Naive thymus-derived CD8-positive, alpha-beta T cell (primary cell): Measurements from ENCODE around the gene CLCA1. TPM values are rescaled to one million over a fixed set of nuclear protein-coding genes. Genes with fewer than 3 reads are reported as not detected.
"Not testable (repeated sequence)": the region's sequence is repeated elsewhere in the genome, so short reads cannot be mapped to it uniquely, and the experiment has no call there.

ENCODE experiments used
- ATAC-seq, 2 donors: fragments of 150-1000 bp; cut with Tn5 transposase in 1 of 2; sonication (Bioruptor Pico), chemical (Tn5 transposase) in 1 of 2; 1 replicate in 1 of 2; 2 replicates in 1 of 2; pipeline ENCODE4 v1.10.0; 2021; ENCODE audit warnings: mild to moderate bottlenecking in 2 of 2, moderate library complexity in 2 of 2
- POLR2A ChIA-PET: fragments of 350-600 bp; sonication (Branson Sonifier 250); formaldehyde crosslinking; loops from one replicate; lab custom pipeline; 2021; ENCODE audit warnings: antibody characterized with exemption; lab: Charles Lee
- DNase-seq, 10 donors: peaks; one replicate each; pipeline versions ENCODE4 v3.0.0 to v3.0.0-alpha.2; 2020 to 2022
- H3K27ac Mint-ChIP-seq, 10 donors: one replicate each; pipeline ENCODE4 v1.8.0; 2020 to 2022; ENCODE audit warnings: mild to moderate bottlenecking in 10 of 10, mixed read lengths in 10 of 10, moderate library complexity in 4 of 10, inconsistent platforms in 1 of 10
- H3K27me3 Mint-ChIP-seq, 5 donors: one replicate each; pipeline ENCODE4 v1.8.0; 2021 to 2022; ENCODE audit warnings: mixed read lengths in 5 of 5
- H3K36me3 Mint-ChIP-seq, 3 donors: one replicate each; pipeline ENCODE4 v1.8.0; 2020 to 2022; ENCODE audit warnings: mixed read lengths in 3 of 3, mild to moderate bottlenecking in 2 of 3, inconsistent platforms in 1 of 3
- H3K4me1 Mint-ChIP-seq, 4 donors: one replicate each; pipeline ENCODE4 v1.8.0; 2021 to 2022; ENCODE audit warnings: mixed read lengths in 4 of 4
- H3K4me3 Mint-ChIP-seq, 10 donors: one replicate each; pipeline ENCODE4 v1.8.0; 2020 to 2022; ENCODE audit warnings: mild to moderate bottlenecking in 10 of 10, mixed read lengths in 10 of 10, moderate library complexity in 6 of 10, inconsistent platforms in 1 of 10
- H3K9me3 Mint-ChIP-seq, 9 donors: one replicate each; pipeline ENCODE4 v1.8.0; 2020 to 2022; ENCODE audit warnings: mixed read lengths in 9 of 9, mild to moderate bottlenecking in 3 of 9, inconsistent platforms in 1 of 9, moderate library complexity in 1 of 9
- polyA plus RNA-seq, 3 donors: library from polyadenylated mRNA; unstranded; fragments of 300-500 nt; fragmentation: Illumina TruSeq; gene quantifications; one replicate each; pipeline ENCODE4 v1.2.3, GENCODE V29; 2021
- total RNA-seq, 8 experiments: library from RNA in 2 of 8; stranded (reverse) in 2 of 8; gene quantifications; one replicate each; pipeline ENCODE4 v1.2.3 and lab custom pipeline; 2021 to 2026

Gene CLCA1
- total and polyA plus RNA-seq, 5 experiments from 2014 or later: not detected

GRCh38 chr1:86498281-86498680 is 29.6 kb downstream of the CLCA1 start:
- Mint-ChIP-seq H3K9me3 (no peaks in the 10 kb centered on the region), H3K27ac (no peak overlapping the region), H3K36me3 (no peaks in the 10 kb centered on the region), H3K4me1 (peaks cover 2 to 17% (median 10%) of the 10 kb centered on the region in 4 donors), H3K4me3 (no peak overlapping the region), H3K27me3 (peaks cover 0 to 15% (median 5%) of the 10 kb centered on the region in 5 donors)
- no peak for DNase-seq
- ATAC-seq: no peak
- POLR2A ChIA-PET: no interaction called here

GRCh38 chr1:86499987-86500593 is 31.4 kb downstream of the CLCA1 start:
- H3K4me3 Mint-ChIP-seq: no peak overlapping the region
- H3K4me1 Mint-ChIP-seq: peaks cover 2 to 22% (median 12%) of the 10 kb centered on the region in 4 donors
- no peaks in the 10 kb centered on the region for H3K9me3 Mint-ChIP-seq
- DNase-seq: peak in 3 of 10 donors; percentile 72 to 81 (median 75)
- peak in 1 of 2 donors; percentile 60 for ATAC-seq
- H3K27me3 Mint-ChIP-seq: peaks cover 0 to 15% (median 5%) of the 10 kb centered on the region in 5 donors
- H3K36me3 Mint-ChIP-seq: no peaks in the 10 kb centered on the region
- peak overlapping the region in 1 of 10 donors; percentile 57 for H3K27ac Mint-ChIP-seq
- POLR2A ChIA-PET: interaction anchor here (0.6 kb wide), 1 partner anchor 10 kb away, joined by 4 read pairs; no protein-coding TSS in a partner anchor

- POLR2A ChIA-PET: interaction anchor here (0.6 kb wide), 1 partner anchor 10 kb away, joined by 4 read pairs; no protein-coding TSS in a partner anchor
- Mint-ChIP-seq H3K4me1 (peaks cover 2 to 22% (median 12%) of the 10 kb centered on the region in 4 donors), H3K9me3 (no peaks in the 10 kb centered on the region), H3K27me3 (peaks cover 0 to 15% (median 5%) of the 10 kb centered on the region in 5 donors), H3K27ac (no peak overlapping the region), H3K4me3 (no peak overlapping the region), H3K36me3 (no peaks in the 10 kb centered on the region)
- ATAC-seq (no peak), DNase-seq (no peak)
Observed at GRCh38 chr1:86500714-86501113, 32.0 kb downstream of the CLCA1 start.

- Mint-ChIP-seq H3K4me1 (peaks cover 2 to 22% (median 12%) of the 10 kb centered on the region in 4 donors), H3K27me3 (peaks cover 0 to 15% (median 5%) of the 10 kb centered on the region in 5 donors), H3K4me3 (peak overlapping the region; percentile 46 to 93 (median 88)), H3K27ac (peak overlapping the region in 5 of 10 donors; percentile 9 to 84 (median 67))
- H3K9me3 Mint-ChIP-seq, H3K36me3 Mint-ChIP-seq: not testable (repeated sequence)
- ATAC-seq (peak; percentile 81 to 88), DNase-seq (peak in 9 of 10 donors; percentile 23 to 73 (median 53))
- POLR2A ChIA-PET: interaction anchor here (1.0 to 1.5 kb wide), 2 partner anchors 106 to 202 kb away, joined by 3 to 9 read pairs; partner anchors contain the start of genes ODF2L and SH3GLB1
Observed at GRCh38 chr1:86502125-86502646, 33.5 kb downstream of the CLCA1 start.

GRCh38 chr1:86502721-86503405 is 34.1 kb downstream of the CLCA1 start:
- POLR2A ChIA-PET: interaction anchor here (1.0 to 1.5 kb wide), 2 partner anchors 106 to 201 kb away, joined by 3 to 9 read pairs; partner anchors contain the start of genes ODF2L and SH3GLB1
- peaks cover 2 to 22% (median 13%) of the 10 kb centered on the region in 4 donors for H3K4me1 Mint-ChIP-seq
- H3K27ac Mint-ChIP-seq: peak overlapping the region in 1 of 10 donors; percentile 6
- peaks cover 1 to 10% (median 6%) of the 10 kb centered on the region in 5 donors for H3K27me3 Mint-ChIP-seq
- no peaks in the 10 kb centered on the region for H3K36me3 Mint-ChIP-seq
- no peaks in the 10 kb centered on the region for H3K9me3 Mint-ChIP-seq
- DNase-seq (no peak), ATAC-seq (peak; percentile 48 to 67)
- peak overlapping the region; percentile 46 to 93 (median 88) for H3K4me3 Mint-ChIP-seq

DNA sequence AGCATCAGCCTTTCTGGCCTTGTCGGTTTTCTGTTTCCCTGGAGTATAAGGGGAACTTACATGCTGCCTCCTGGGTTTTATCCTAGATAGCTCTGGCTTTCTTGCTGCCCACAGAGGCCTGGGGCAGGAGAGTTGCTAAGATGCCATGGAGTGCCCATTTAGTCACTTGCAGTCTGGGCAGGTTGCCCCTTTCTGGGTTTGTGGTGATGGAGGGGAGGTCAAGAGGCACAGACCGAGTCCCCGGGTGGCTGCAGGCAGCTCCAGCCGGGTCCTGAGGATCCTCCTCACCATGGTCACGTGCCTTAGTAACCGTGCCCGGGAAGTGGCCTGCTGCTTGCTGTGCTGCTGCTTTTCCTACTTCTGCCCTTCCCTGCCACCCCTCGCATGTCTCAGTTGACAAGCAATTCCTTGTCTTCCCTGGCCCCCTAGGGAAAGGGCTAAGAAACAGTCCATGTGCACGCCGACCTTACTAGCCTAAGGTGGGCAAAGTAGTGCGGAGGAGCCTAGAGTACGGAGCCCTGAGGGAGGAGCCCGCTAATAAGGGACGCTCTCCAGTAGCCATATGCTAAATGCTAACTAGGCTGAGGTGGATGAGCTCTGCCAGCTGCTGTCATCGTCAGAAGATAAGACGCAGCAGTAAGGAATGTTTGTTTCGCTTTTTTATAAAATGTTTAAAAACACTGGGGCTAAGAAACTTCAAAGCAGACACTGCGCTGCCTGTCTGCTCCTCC is 34.8 kb downstream of the CLCA1 start:
- Mint-ChIP-seq H3K4me3 (peak overlapping the region in 9 of 10 donors; percentile 30 to 93 (median 61)), H3K27me3 (peaks cover 1 to 5% (median 4%) of the 10 kb centered on the region in 5 donors), H3K27ac (peak overlapping the region in 2 of 10 donors; percentile 41 to 49), H3K36me3 (no peaks in the 10 kb centered on the region), H3K9me3 (no peaks in the 10 kb centered on the region), H3K4me1 (peaks cover 2 to 22% (median 13%) of the 10 kb centered on the region in 4 donors)
- DNase-seq (no peak), ATAC-seq (peak; percentile 22 to 45)
- POLR2A ChIA-PET: no interaction called here

DNA sequence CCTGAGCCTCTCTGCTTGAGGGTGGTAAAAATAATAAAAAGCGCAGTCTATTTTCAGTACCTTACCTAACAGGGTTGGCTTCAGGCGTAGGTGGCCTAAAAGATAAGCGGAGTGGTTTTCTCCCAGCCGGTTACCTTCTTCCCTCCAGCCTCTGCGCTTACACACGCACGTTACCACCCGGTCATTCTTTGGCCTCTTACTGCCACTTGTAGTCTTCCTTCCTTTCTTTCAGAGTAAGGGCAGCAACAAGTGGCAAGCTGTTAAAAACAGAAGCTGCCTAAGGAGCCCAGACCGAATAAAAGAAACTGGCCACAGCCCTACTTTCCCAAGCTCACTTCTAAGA is 35.4 kb downstream of the CLCA1 start:
- H3K27ac Mint-ChIP-seq: peak overlapping the region in 1 of 10 donors; percentile 49
- H3K4me1 Mint-ChIP-seq: peaks cover 2 to 22% (median 13%) of the 10 kb centered on the region in 4 donors
- ATAC-seq (peak in 1 of 2 donors; percentile 33), DNase-seq (no peak)
- no peaks in the 10 kb centered on the region for H3K9me3 Mint-ChIP-seq
- POLR2A ChIA-PET: no interaction called here
- H3K27me3 Mint-ChIP-seq: peaks cover 0 to 6% (median 1%) of the 10 kb centered on the region in 5 donors
- H3K4me3 Mint-ChIP-seq: peak overlapping the region in 7 of 10 donors; percentile 52 to 93 (median 73)
- no peaks in the 10 kb centered on the region for H3K36me3 Mint-ChIP-seq

DNA sequence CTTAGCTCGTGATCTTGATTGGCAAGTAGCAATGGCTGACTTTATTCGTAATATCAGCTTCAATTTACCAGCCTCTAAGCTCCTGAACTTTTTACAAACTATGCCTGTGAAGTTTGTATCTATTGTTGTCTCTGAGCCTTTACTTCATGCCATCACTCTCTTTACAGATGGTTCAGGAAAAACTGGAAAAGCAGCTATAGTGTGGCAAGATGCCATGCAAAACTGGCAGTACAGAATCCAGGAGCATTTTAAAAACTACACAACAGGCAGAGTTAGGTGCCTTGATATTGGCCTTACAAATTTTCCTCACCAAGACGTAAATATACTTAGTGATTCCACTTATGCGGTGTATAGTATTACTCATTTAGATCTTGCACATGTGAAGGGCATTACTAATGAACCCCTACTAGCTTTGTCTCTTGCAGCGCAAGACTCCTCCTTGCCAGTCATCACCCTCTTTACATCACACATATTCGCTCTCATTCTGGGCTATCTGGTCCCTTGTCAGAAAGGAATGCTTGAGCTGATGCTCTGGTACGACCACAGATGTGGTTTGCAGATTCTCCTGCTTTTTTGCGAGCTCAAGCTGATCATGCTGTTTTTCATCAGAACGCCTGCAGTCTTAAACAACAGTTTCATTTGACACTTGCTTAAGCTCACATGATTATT is 36.3 kb downstream of the CLCA1 start:
- DNase-seq (no peak), ATAC-seq (no peak)
- H3K27me3 Mint-ChIP-seq: peaks cover 0 to 6% (median 1%) of the 10 kb centered on the region in 5 donors
- peaks cover 2 to 22% (median 13%) of the 10 kb centered on the region in 4 donors for H3K4me1 Mint-ChIP-seq
- no peak overlapping the region for H3K27ac Mint-ChIP-seq
- POLR2A ChIA-PET: no interaction called here
- H3K36me3 Mint-ChIP-seq: no peaks in the 10 kb centered on the region
- no peak overlapping the region for H3K4me3 Mint-ChIP-seq
- H3K9me3 Mint-ChIP-seq: no peaks in the 10 kb centered on the region

DNA sequence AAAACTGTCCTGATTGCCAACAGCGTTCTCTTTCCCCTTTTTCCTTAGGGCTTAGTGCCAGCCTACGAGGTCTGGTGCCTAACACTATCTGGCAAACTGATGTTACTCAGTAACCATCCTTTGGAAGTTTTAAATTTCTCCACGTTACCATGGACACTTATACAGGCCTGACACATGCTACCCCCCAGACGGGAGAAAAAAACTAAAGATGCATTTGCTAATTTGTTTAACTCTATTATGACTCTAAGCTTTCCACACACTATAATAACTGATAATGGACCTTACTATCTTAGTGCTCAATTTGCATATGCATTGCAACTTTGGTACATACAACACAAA is 36.8 kb downstream of the CLCA1 start:
- Mint-ChIP-seq H3K4me1 (peaks cover 2 to 22% (median 13%) of the 10 kb centered on the region in 4 donors), H3K4me3 (no peak overlapping the region), H3K27me3 (peaks cover 0 to 9% (median 1%) of the 10 kb centered on the region in 5 donors), H3K27ac (no peak overlapping the region), H3K36me3 (no peaks in the 10 kb centered on the region), H3K9me3 (no peaks in the 10 kb centered on the region)
- ATAC-seq (no peak), DNase-seq (no peak)
- POLR2A ChIA-PET: no interaction called here

DNA sequence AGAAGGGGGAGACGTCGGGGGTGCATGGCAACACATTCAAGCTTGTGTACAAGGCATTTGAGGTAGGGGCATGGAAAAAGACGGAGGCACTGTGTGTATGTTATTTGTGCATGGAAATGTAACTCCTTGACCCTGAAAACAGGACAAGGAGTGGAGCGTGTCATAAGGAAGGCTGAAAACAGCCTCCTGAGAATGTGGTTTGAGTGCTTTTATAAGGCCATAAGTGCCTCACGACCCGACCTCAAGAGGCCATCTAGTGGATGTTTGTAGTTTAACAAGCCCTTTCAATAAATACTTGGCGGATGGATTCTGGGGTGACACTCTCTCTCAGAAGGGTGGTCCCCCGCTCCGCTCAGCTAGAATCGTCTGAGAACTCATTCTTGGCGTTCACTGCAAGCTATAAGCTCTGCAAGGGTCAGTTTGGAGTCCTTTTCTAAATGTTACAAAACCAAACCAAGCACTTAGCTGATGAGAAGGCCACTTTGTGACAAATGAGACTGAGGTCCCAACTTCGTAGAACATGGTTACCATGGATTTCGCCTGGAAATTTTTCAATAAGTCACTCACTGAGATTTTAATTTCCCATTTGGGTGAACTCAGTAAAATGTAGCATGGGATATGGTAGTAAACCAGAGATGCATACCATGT is 39.3 kb downstream of the CLCA1 start:
- H3K27me3 Mint-ChIP-seq: peaks cover 0 to 9% (median 1%) of the 10 kb centered on the region in 5 donors
- no peak overlapping the region for H3K4me3 Mint-ChIP-seq
- H3K4me1 Mint-ChIP-seq: peaks cover 0 to 7% (median 5%) of the 10 kb centered on the region in 4 donors
- DNase-seq (peak in 4 of 10 donors; percentile 7 to 34 (median 19)), ATAC-seq (peak; percentile 61 to 62)
- POLR2A ChIA-PET: no interaction called here
- no peaks in the 10 kb centered on the region for H3K36me3 Mint-ChIP-seq
- H3K9me3 Mint-ChIP-seq: no peaks in the 10 kb centered on the region
- no peak overlapping the region for H3K27ac Mint-ChIP-seq

- H3K4me3 Mint-ChIP-seq: no peak overlapping the region
- POLR2A ChIA-PET: no interaction called here
- no peaks in the 10 kb centered on the region for H3K36me3 Mint-ChIP-seq
- DNase-seq (no peak), ATAC-seq (no peak)
- H3K4me1 Mint-ChIP-seq: peaks cover 0 to 4% (median 2%) of the 10 kb centered on the region in 4 donors
- no peaks in the 10 kb centered on the region for H3K9me3 Mint-ChIP-seq
- H3K27ac Mint-ChIP-seq: no peak overlapping the region
- H3K27me3 Mint-ChIP-seq: peaks cover 0 to 9% (median 1%) of the 10 kb centered on the region in 5 donors
Observed at GRCh38 chr1:86508583-86508969, 39.8 kb downstream of the CLCA1 start.
